Coronary artery (tissue), 2 donors: ENCODE data around the gene CACNA1C.

ENCODE experiments used
- DNase-seq: peaks from one replicate; pipeline ENCODE4 v3.0.0-alpha.2; 2017; ENCODE audit warnings: low spot score
- H3K27ac ChIP-seq, 2 donors: fragments of 200-600 bp; sonication (generic); one replicate each; pipeline ENCODE4 v1.5.1; 2016 to 2019
- H3K4me3 ChIP-seq: fragments of 200-600 bp; sonication (generic); 2 replicates; pipeline ENCODE4 v1.5.1; 2016; ENCODE audit warnings: mild to moderate bottlenecking, moderate library complexity
- TF ChIP-seq, protein P1 (sequence below): fragments of 200-600 bp; sonication (generic); IDR thresholded peaks from one replicate; pipeline ENCODE4 v1.5.1; 2019; ENCODE audit warnings: antibody characterized with exemption

CACNA1C gene

DNA sequence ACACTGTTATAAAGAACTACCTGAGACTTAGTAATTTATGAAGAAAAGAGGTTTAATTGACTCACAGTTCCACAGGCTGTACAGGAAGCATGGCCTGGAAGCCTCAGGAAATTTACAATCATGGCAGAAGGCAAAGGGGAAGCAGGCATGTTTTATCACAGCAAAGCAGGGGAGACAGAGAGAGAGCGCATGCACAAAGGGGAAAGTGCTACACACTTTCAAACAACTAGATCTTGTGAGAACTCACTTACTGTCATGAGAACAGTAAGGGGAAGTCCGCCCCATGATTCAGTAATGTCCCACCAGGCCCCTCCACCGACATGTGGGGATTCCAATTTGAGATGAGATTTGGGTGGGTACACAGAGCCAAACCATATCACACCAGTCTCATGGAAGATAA is 313.9 kb downstream of the CACNA1C start:
- TF ChIP-seq, protein P1, sequence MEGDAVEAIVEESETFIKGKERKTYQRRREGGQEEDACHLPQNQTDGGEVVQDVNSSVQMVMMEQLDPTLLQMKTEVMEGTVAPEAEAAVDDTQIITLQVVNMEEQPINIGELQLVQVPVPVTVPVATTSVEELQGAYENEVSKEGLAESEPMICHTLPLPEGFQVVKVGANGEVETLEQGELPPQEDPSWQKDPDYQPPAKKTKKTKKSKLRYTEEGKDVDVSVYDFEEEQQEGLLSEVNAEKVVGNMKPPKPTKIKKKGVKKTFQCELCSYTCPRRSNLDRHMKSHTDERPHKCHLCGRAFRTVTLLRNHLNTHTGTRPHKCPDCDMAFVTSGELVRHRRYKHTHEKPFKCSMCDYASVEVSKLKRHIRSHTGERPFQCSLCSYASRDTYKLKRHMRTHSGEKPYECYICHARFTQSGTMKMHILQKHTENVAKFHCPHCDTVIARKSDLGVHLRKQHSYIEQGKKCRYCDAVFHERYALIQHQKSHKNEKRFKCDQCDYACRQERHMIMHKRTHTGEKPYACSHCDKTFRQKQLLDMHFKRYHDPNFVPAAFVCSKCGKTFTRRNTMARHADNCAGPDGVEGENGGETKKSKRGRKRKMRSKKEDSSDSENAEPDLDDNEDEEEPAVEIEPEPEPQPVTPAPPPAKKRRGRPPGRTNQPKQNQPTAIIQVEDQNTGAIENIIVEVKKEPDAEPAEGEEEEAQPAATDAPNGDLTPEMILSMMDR = no peak
- Histone ChIP-seq H3K27ac (no peak overlapping the region), H3K4me3 (no peak overlapping the region)
- DNase-seq = no peak

GRCh38 chr12:2372178-2372577 is 319.4 kb downstream of the CACNA1C start:
- no peak for DNase-seq

DNA sequence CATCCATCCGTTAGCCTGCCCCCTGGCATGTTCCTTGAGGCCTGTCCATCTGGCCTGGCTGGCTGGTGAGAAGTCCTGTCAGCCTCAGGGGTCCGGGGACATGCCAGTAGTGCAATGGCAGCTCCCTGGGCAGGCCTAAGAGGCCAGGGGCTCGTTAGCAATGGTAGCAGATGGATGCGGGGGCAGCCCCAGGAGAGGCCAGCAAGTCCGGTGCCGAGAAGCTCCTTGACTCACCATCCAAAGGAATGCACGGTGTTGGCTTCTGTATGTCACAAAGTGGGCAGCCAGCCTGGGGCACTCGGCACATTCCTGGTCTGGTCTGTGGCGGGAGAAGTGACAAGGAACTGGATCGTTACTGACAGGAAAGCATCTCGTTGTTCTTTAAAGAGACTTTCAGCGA is 319.9 kb downstream of the CACNA1C start:
- DNase-seq = peak; percentile 86
- peak overlapping the region; percentile 27 to 62 for H3K27ac ChIP-seq
- no peak overlapping the region for H3K4me3 ChIP-seq
- TF ChIP-seq, protein P1 = no peak

More at GRCh38 chr12:2372178-2372577, 319.4 kb downstream of the CACNA1C start:
- TF ChIP-seq, protein P1 = no peak
- Histone ChIP-seq H3K4me3 (no peak overlapping the region), H3K27ac (no peak overlapping the region)

DNA sequence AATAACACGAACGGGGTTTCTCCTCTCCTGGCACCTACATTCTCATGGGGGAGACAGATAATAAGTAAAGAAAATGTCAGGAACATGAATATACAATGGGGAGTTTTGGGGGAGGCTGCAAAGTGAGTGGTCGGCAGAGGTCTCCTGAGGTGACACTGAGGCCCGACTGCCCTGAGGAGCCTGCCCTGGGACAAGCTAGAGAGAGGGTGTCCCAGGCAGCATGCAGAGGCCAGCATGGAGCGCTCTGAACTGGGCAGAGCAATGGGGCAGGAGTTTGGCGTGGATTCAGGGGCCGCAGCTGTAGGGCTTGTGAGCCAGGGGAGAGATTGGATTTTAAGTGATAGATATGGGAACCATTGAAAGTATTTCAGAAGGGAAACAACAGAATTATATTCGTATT is 320.5 kb downstream of the CACNA1C start:
- TF ChIP-seq, protein P1 = no peak
- Histone ChIP-seq H3K4me3 (no peak overlapping the region), H3K27ac (peak overlapping the region in 1 of 2 donors; percentile 62)
- no peak for DNase-seq

GRCh38 chr12:2374092-2374906 is 321.5 kb downstream of the CACNA1C start:
- TF ChIP-seq, protein P1 = no peak
- DNase-seq = no peak
- H3K4me3 ChIP-seq = no peak overlapping the region
- H3K27ac ChIP-seq = peak overlapping the region; percentile 27 to 62

- no peak overlapping the region for H3K27ac ChIP-seq
- TF ChIP-seq, protein P1 = no peak
These were observed 323.1 kb downstream of the CACNA1C start for GRCh38 chr12:2375871-2376270.

More at GRCh38 chr12:2375871-2376270, 323.1 kb downstream of the CACNA1C start:
- no peak overlapping the region for H3K4me3 ChIP-seq
- DNase-seq = no peak
